Measurements from ENCODE around the gene MYH10.
A peak's percentile ranks its signal among the peaks of the same experiment; 100 is the strongest.

Gene MYH10

DNA sequence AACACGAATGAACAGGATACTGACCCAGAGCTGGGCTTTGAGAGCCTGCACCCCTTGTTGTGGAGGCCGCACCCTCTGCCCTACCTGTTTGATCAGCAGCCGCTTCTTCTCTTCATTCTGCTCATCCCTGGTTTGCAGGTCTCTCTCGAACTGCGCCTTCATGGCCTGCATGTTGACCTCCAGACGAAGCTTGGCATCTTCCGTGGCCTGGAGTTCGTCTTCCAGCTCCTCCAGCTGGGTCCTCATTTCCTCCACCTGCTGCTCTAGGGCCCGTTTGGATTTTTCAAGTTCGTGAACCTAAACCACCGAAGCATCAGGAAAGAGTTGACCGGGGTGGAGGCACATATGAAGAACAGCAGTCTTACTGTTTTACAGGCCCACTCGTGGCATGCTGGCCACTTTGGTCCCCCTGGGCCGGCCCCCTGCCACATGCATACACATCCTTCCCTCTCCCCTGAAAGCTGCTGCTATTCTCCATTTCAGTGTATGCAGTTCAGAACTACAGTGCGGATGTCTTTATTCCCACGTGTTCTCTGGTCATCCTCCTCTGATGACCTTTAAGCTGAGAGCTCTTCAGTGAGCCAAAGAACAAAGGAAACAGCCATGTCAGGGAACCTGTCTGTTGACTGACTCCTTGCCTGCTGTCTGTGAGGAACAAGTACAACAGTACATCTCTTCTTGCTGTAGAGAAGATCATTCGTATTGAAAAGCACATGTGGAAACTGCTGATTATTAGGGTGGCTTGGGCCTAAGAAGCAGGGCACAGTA is 140.1 kb downstream of the MYH10 start:
- no peak overlapping the region for H3K4me2 ChIP-seq (ENCODE audit: low read length, poor library complexity, severe bottlenecking)
- H2BK120ac ChIP-seq (ENCODE audit: low read depth, low read length), result no peak overlapping the region
- no peak overlapping the region for H3K14ac ChIP-seq (ENCODE audit: low read length in 2 of 2)
- H3K27ac ChIP-seq (ENCODE audit: low read length, poor library complexity, severe bottlenecking), result no peak overlapping the region
- H3K27me3 ChIP-seq (ENCODE audit: control insufficient read depth in 1 of 2, insufficient read depth in 1 of 2, low read length in 2 of 2), result no peaks in the 10 kb centered on the region
- H3K9me3 ChIP-seq (ENCODE audit: control insufficient read depth, low read length), result peaks cover 12% of the 10 kb centered on the region
- H3K79me1 ChIP-seq (replicated peaks; ENCODE audit: low read length, poor library complexity, severe bottlenecking), result peaks cover 21% of the 10 kb centered on the region
- H3K4me3 ChIP-seq (ENCODE audit: insufficient read depth in 1 of 2, low read depth in 1 of 2, low read length in 2 of 2), result no peak overlapping the region
- H3K36me3 ChIP-seq (ENCODE audit: control insufficient read depth in 1 of 2, insufficient read depth in 2 of 2, low read depth in 1 of 2, low read length in 2 of 2), result peaks cover 70 to 78% of the 10 kb centered on the region in 2 experiments
- no peak overlapping the region for H3K18ac ChIP-seq (ENCODE audit: low read depth in 1 of 2, low read length in 2 of 2)
- no peak for DNase-seq
- no peak overlapping the region for H2BK15ac ChIP-seq (ENCODE audit: low read depth, poor library complexity, severe bottlenecking)
- H4K8ac ChIP-seq (ENCODE audit: low read length), result no peak overlapping the region
- H2BK5ac ChIP-seq (ENCODE audit: low read depth, low read length, poor library complexity, severe bottlenecking), result no peak overlapping the region
- H2BK12ac ChIP-seq (ENCODE audit: low read length in 2 of 2), result no peak overlapping the region
- H3K23ac ChIP-seq (ENCODE audit: low read length in 2 of 2), result no peak overlapping the region
- H3K4me1 ChIP-seq (ENCODE audit: control insufficient read depth, insufficient read depth, low read depth, low read length), result peaks cover 7% of the 10 kb centered on the region
- H3K9ac ChIP-seq (ENCODE audit: low read length), result no peak overlapping the region
- H2AK5ac ChIP-seq (ENCODE audit: low read length, severe bottlenecking), result no peak overlapping the region
- H3K4ac ChIP-seq (ENCODE audit: low read depth in 1 of 2, low read length in 2 of 2), result no peak overlapping the region
- H2AFZ ChIP-seq (ENCODE audit: low read depth, low read length), result no peak overlapping the region
- WGBS, result 95% methylated on average over 17 of the region's 17 CpGs
- H4K91ac ChIP-seq (ENCODE audit: low read length), result no peak overlapping the region

DNA sequence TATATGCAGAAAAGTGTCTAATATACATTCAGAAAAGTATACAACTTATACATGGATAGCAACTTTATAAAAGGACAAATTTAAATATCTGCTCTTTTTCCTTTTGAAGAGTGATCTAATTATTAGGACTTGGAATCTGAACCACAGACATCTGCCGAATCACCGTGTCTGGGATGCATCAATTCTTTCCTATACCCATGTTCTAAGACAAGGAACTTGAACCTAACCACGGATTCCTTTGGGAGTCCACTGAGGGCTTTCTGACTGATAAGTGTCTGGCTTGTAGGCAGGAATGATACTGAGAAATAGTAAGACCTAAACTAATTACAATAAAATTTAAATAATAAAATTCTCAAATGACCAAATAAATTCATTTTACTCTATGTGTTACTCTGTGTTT is 140.7 kb downstream of the MYH10 start:
- no peak overlapping the region for H3K18ac ChIP-seq (ENCODE audit: low read depth in 1 of 2, low read length in 2 of 2)
- peaks cover 17% of the 10 kb centered on the region for H3K9me3 ChIP-seq (ENCODE audit: control insufficient read depth, low read length)
- H3K4ac ChIP-seq (ENCODE audit: low read depth in 1 of 2, low read length in 2 of 2), result no peak overlapping the region
- H4K8ac ChIP-seq (ENCODE audit: low read length), result no peak overlapping the region
- no peaks in the 10 kb centered on the region for H3K27me3 ChIP-seq (ENCODE audit: control insufficient read depth in 1 of 2, insufficient read depth in 1 of 2, low read length in 2 of 2)
- no peak overlapping the region for H3K4me3 ChIP-seq (ENCODE audit: insufficient read depth in 1 of 2, low read depth in 1 of 2, low read length in 2 of 2)
- H2BK12ac ChIP-seq (ENCODE audit: low read length in 2 of 2), result no peak overlapping the region
- H2AK5ac ChIP-seq (ENCODE audit: low read length, severe bottlenecking), result no peak overlapping the region
- no peak overlapping the region for H2BK5ac ChIP-seq (ENCODE audit: low read depth, low read length, poor library complexity, severe bottlenecking)
- H3K23ac ChIP-seq (ENCODE audit: low read length in 2 of 2), result no peak overlapping the region
- no peak overlapping the region for H4K91ac ChIP-seq (ENCODE audit: low read length)
- peaks cover 21% of the 10 kb centered on the region for H3K79me1 ChIP-seq (replicated peaks; ENCODE audit: low read length, poor library complexity, severe bottlenecking)
- 86% methylated on average over 2 of the region's 3 CpGs for WGBS
- no peak overlapping the region for H2AFZ ChIP-seq (ENCODE audit: low read depth, low read length)
- DNase-seq, result peak; percentile 26
- no peak overlapping the region for H2BK15ac ChIP-seq (ENCODE audit: low read depth, poor library complexity, severe bottlenecking)
- no peak overlapping the region for H3K14ac ChIP-seq (ENCODE audit: low read length in 2 of 2)
- peaks cover 70 to 78% of the 10 kb centered on the region in 2 experiments for H3K36me3 ChIP-seq (ENCODE audit: control insufficient read depth in 1 of 2, insufficient read depth in 2 of 2, low read depth in 1 of 2, low read length in 2 of 2)
- peaks cover 7% of the 10 kb centered on the region for H3K4me1 ChIP-seq (ENCODE audit: control insufficient read depth, insufficient read depth, low read depth, low read length)
- H3K9ac ChIP-seq (ENCODE audit: low read length), result no peak overlapping the region
- H3K4me2 ChIP-seq (ENCODE audit: low read length, poor library complexity, severe bottlenecking), result no peak overlapping the region
- no peak overlapping the region for H2BK120ac ChIP-seq (ENCODE audit: low read depth, low read length)
- H3K27ac ChIP-seq (ENCODE audit: low read length, poor library complexity, severe bottlenecking), result no peak overlapping the region

DNA sequence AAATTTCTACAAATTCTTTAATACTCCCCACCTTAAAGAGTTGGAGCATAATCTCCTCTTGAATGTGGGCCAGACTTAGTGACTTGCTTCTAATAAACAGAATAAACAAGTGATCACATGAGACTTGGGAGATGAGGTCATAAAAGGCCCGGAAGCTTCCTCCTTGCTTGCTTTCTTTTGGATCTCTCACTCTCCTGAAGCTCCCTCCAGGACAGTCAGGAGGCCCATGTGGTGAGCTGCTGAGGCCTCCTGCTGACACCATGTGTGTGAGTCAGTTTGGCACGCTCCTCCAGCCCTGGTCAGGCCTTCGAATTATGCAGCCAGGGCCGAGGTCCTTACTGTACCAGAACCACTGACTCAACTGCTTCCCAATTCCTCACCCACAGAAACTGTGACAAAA is 141.6 kb downstream of the MYH10 start:
- Histone ChIP-seq H3K27ac (ENCODE audit: low read length, poor library complexity, severe bottlenecking) (peak overlapping the region; percentile 75), H3K4me3 (ENCODE audit: insufficient read depth in 1 of 2, low read depth in 1 of 2, low read length in 2 of 2) (no peak overlapping the region)
- WGBS, result 33% methylated on average over 1 of the region's 4 CpGs

DNA sequence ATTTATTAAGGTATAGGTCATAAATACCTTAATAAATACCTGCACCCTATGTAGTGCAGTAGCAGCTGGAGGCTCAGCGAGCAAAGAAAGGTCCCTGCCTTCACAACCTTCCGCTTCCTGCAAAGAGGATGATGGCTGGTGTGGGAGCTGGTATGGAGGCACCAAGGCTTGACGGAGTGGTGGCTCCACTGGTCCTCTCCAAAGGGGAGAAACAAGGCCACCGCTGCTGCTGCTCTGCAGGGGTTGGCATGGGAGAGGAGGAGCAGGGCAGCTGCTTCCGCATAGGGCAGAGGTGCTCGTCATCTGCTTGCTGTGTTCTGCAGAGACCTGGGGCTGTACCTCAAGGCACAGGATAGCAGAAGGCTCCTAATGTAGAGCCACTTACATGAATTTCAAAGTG is 142.0 kb downstream of the MYH10 start:
- no peak overlapping the region for H2BK120ac ChIP-seq (ENCODE audit: low read depth, low read length)
- peaks cover 63 to 80% of the 10 kb centered on the region in 2 experiments for H3K36me3 ChIP-seq (ENCODE audit: control insufficient read depth in 1 of 2, insufficient read depth in 2 of 2, low read depth in 1 of 2, low read length in 2 of 2)
- no peak overlapping the region for H3K4me3 ChIP-seq (ENCODE audit: insufficient read depth in 1 of 2, low read depth in 1 of 2, low read length in 2 of 2)
- no peak overlapping the region for H2BK5ac ChIP-seq (ENCODE audit: low read depth, low read length, poor library complexity, severe bottlenecking)
- H3K79me1 ChIP-seq (replicated peaks; ENCODE audit: low read length, poor library complexity, severe bottlenecking), result peaks cover 22% of the 10 kb centered on the region
- no peak overlapping the region for H3K4me2 ChIP-seq (ENCODE audit: low read length, poor library complexity, severe bottlenecking)
- no peak overlapping the region for H2AFZ ChIP-seq (ENCODE audit: low read depth, low read length)
- peak overlapping the region; percentile 75 for H3K27ac ChIP-seq (ENCODE audit: low read length, poor library complexity, severe bottlenecking)
- WGBS, result 90% methylated on average over 6 of the region's 6 CpGs
- DNase-seq, result no peak
- H4K8ac ChIP-seq (ENCODE audit: low read length), result peak overlapping the region; percentile 83
- H2BK12ac ChIP-seq (ENCODE audit: low read length in 2 of 2), result peak overlapping the region; percentile 40 to 53
- peaks cover 7% of the 10 kb centered on the region for H3K4me1 ChIP-seq (ENCODE audit: control insufficient read depth, insufficient read depth, low read depth, low read length)
- peak overlapping the region; percentile 76 for H4K91ac ChIP-seq (ENCODE audit: low read length)
- H2AK5ac ChIP-seq (ENCODE audit: low read length, severe bottlenecking), result no peak overlapping the region
- peak overlapping the region; percentile 59 for H3K9ac ChIP-seq (ENCODE audit: low read length)
- no peaks in the 10 kb centered on the region for H3K27me3 ChIP-seq (ENCODE audit: control insufficient read depth in 1 of 2, insufficient read depth in 1 of 2, low read length in 2 of 2)
- peaks cover 31% of the 10 kb centered on the region for H3K9me3 ChIP-seq (ENCODE audit: control insufficient read depth, low read length)
- peak overlapping the region in 1 of 2 experiments; percentile 73 for H3K18ac ChIP-seq (ENCODE audit: low read depth in 1 of 2, low read length in 2 of 2)
- H3K23ac ChIP-seq (ENCODE audit: low read length in 2 of 2), result no peak overlapping the region
- H3K4ac ChIP-seq (ENCODE audit: low read depth in 1 of 2, low read length in 2 of 2), result peak overlapping the region; percentile 19 to 26
- H3K14ac ChIP-seq (ENCODE audit: low read length in 2 of 2), result no peak overlapping the region
- H2BK15ac ChIP-seq (ENCODE audit: low read depth, poor library complexity, severe bottlenecking), result peak overlapping the region; percentile 93

More for the DNA sequence above, 141.6 kb downstream of the MYH10 start:
- peaks cover 21% of the 10 kb centered on the region for H3K79me1 ChIP-seq (replicated peaks; ENCODE audit: low read length, poor library complexity, severe bottlenecking)
- H4K8ac ChIP-seq (ENCODE audit: low read length), result no peak overlapping the region
- no peak overlapping the region for H2BK12ac ChIP-seq (ENCODE audit: low read length in 2 of 2)
- H2AFZ ChIP-seq (ENCODE audit: low read depth, low read length), result no peak overlapping the region
- H3K4me1 ChIP-seq (ENCODE audit: control insufficient read depth, insufficient read depth, low read depth, low read length), result peaks cover 7% of the 10 kb centered on the region
- no peak overlapping the region for H3K4me2 ChIP-seq (ENCODE audit: low read length, poor library complexity, severe bottlenecking)
- H3K9ac ChIP-seq (ENCODE audit: low read length), result peak overlapping the region; percentile 59
- peaks cover 27% of the 10 kb centered on the region for H3K9me3 ChIP-seq (ENCODE audit: control insufficient read depth, low read length)
- H3K23ac ChIP-seq (ENCODE audit: low read length in 2 of 2), result no peak overlapping the region
- no peak overlapping the region for H2BK120ac ChIP-seq (ENCODE audit: low read depth, low read length)
- H2BK5ac ChIP-seq (ENCODE audit: low read depth, low read length, poor library complexity, severe bottlenecking), result no peak overlapping the region
- no peak overlapping the region for H2AK5ac ChIP-seq (ENCODE audit: low read length, severe bottlenecking)
- H3K36me3 ChIP-seq (ENCODE audit: control insufficient read depth in 1 of 2, insufficient read depth in 2 of 2, low read depth in 1 of 2, low read length in 2 of 2), result peaks cover 62 to 80% of the 10 kb centered on the region in 2 experiments
- no peak overlapping the region for H2BK15ac ChIP-seq (ENCODE audit: low read depth, poor library complexity, severe bottlenecking)
- DNase-seq, result peak; percentile 93
- no peak overlapping the region for H3K4ac ChIP-seq (ENCODE audit: low read depth in 1 of 2, low read length in 2 of 2)
- no peak overlapping the region for H4K91ac ChIP-seq (ENCODE audit: low read length)
- H3K27me3 ChIP-seq (ENCODE audit: control insufficient read depth in 1 of 2, insufficient read depth in 1 of 2, low read length in 2 of 2), result no peaks in the 10 kb centered on the region
- no peak overlapping the region for H3K14ac ChIP-seq (ENCODE audit: low read length in 2 of 2)
- no peak overlapping the region for H3K18ac ChIP-seq (ENCODE audit: low read depth in 1 of 2, low read length in 2 of 2)
